ENCODE data around the gene HMGXB3. TPM values are rescaled to one million over a fixed set of nuclear protein-coding genes. Genes with fewer than 3 reads are reported as not detected.

HMGXB3 gene
- polyA plus RNA-seq, 1 donor from 2014 or later = 66.6 TPM

- no peak overlapping the region for H3K4me2 ChIP-seq (ENCODE audit: low read length)
- no peak overlapping the region for H2AFZ ChIP-seq (ENCODE audit: low read depth, low read length)
- H3K9me2 ChIP-seq (ENCODE audit: insufficient read depth, low read length) = no peaks in the 10 kb centered on the region
- H3K27ac ChIP-seq (ENCODE audit: low read length) = no peak overlapping the region
- no peak overlapping the region for H3K9ac ChIP-seq (ENCODE audit: low read length)
- no peaks in the 10 kb centered on the region for H3K36me3 ChIP-seq (ENCODE audit: insufficient read depth, low read length)
- no peak overlapping the region for H3K4me3 ChIP-seq (ENCODE audit: low read length)
- H3K9me3 ChIP-seq (ENCODE audit: low read length) = no peaks in the 10 kb centered on the region
- H3F3A ChIP-seq (ENCODE audit: insufficient read depth, low read length, poor library complexity, severe bottlenecking) = no peaks in the 10 kb centered on the region
- H3K27me3 ChIP-seq (ENCODE audit: insufficient read depth, low read depth, low read length) = no peaks in the 10 kb centered on the region
- no peak for TF ChIP-seq RAD21 (conservative IDR thresholded peaks at IDR 0.05)
- TF ChIP-seq SMC3 (conservative IDR thresholded peaks at IDR 0.05; ENCODE audit: poor library complexity) = no peak
- TF ChIP-seq REST (IDR thresholded peaks at IDR 0.05; ENCODE audit: borderline replicate concordance) = no peak
- TF ChIP-seq MXI1 (conservative IDR thresholded peaks at IDR 0.05; ENCODE audit: poor library complexity, severe bottlenecking) = no peak
- no peaks in the 10 kb centered on the region for H3K79me2 ChIP-seq (replicated peaks; ENCODE audit: insufficient read depth, low read length)
- no peaks in the 10 kb centered on the region for H4K20me1 ChIP-seq (ENCODE audit: insufficient read depth)
Measured at GRCh38 chr5:149966946-149967345, 33.6 kb upstream of the HMGXB3 start.

GRCh38 chr5:149969181-149969930 is 31.2 kb upstream of the HMGXB3 start:
- H2AFZ ChIP-seq (ENCODE audit: low read depth, low read length) = no peak overlapping the region
- H3K27ac ChIP-seq (ENCODE audit: low read length) = no peak overlapping the region
- no peaks in the 10 kb centered on the region for H3K79me2 ChIP-seq (replicated peaks; ENCODE audit: insufficient read depth, low read length)
- no peaks in the 10 kb centered on the region for H3K36me3 ChIP-seq (ENCODE audit: insufficient read depth, low read length)
- H3F3A ChIP-seq (ENCODE audit: insufficient read depth, low read length, poor library complexity, severe bottlenecking) = no peaks in the 10 kb centered on the region
- no peaks in the 10 kb centered on the region for H3K9me3 ChIP-seq (ENCODE audit: low read length)
- no peak overlapping the region for H3K9ac ChIP-seq (ENCODE audit: low read length)
- H3K4me2 ChIP-seq (ENCODE audit: low read length) = no peak overlapping the region
- H3K27me3 ChIP-seq (ENCODE audit: insufficient read depth, low read depth, low read length) = no peaks in the 10 kb centered on the region
- TF ChIP-seq MXI1 (conservative IDR thresholded peaks at IDR 0.05; ENCODE audit: poor library complexity, severe bottlenecking) (no peak), EP300 (conservative IDR thresholded peaks at IDR 0.05; ENCODE audit: poor library complexity, severe bottlenecking) (no peak), RAD21 (conservative IDR thresholded peaks at IDR 0.05) (no peak)
- H3K4me3 ChIP-seq (ENCODE audit: low read length) = no peak overlapping the region
- no peaks in the 10 kb centered on the region for H4K20me1 ChIP-seq (ENCODE audit: insufficient read depth)
- no peaks in the 10 kb centered on the region for H3K9me2 ChIP-seq (ENCODE audit: insufficient read depth, low read length)

GRCh38 chr5:149975409-149975808 is 25.1 kb upstream of the HMGXB3 start:
- no peak overlapping the region for H2AFZ ChIP-seq (ENCODE audit: low read depth, low read length)
- H3K4me2 ChIP-seq (ENCODE audit: low read length) = no peak overlapping the region
- no peak overlapping the region for H3K27ac ChIP-seq (ENCODE audit: low read length)

More at GRCh38 chr5:149975409-149975808, 25.1 kb upstream of the HMGXB3 start:
- no peaks in the 10 kb centered on the region for H3K36me3 ChIP-seq (ENCODE audit: insufficient read depth, low read length)
- no peaks in the 10 kb centered on the region for H3K9me3 ChIP-seq (ENCODE audit: low read length)
- TF ChIP-seq CTCF (IDR thresholded peaks at IDR 0.05; ENCODE audit: poor library complexity, severe bottlenecking) = no peak
- no peak overlapping the region for H3K9ac ChIP-seq (ENCODE audit: low read length)
- no peak overlapping the region for H3K4me3 ChIP-seq (ENCODE audit: low read length)
- H3K9me2 ChIP-seq (ENCODE audit: insufficient read depth, low read length) = no peaks in the 10 kb centered on the region
- H4K20me1 ChIP-seq (ENCODE audit: insufficient read depth) = no peaks in the 10 kb centered on the region
- H3K27me3 ChIP-seq (ENCODE audit: insufficient read depth, low read depth, low read length) = no peaks in the 10 kb centered on the region
- H3F3A ChIP-seq (ENCODE audit: insufficient read depth, low read length, poor library complexity, severe bottlenecking) = no peaks in the 10 kb centered on the region
- no peaks in the 10 kb centered on the region for H3K79me2 ChIP-seq (replicated peaks; ENCODE audit: insufficient read depth, low read length)
